Measurements from ENCODE around the gene VTI1B. TPM values are rescaled to one million over a fixed set of nuclear protein-coding genes. Genes with fewer than 3 reads are reported as not detected.

VTI1B gene
- total RNA-seq, 1 experiment from 2014 or later, result 49.3 TPM

Small RNA genes within 50 kb of the gene (small RNA-seq; reads per million reads assigned to genes)
- 0 reads per million in 2 experiments for gene AL132640.3
- 0 reads per million in 2 experiments for gene RF00019
- 0 reads per million in 2 experiments for gene RN7SL369P
- 0 reads per million in 2 experiments for gene RNA5SP386

Other genes starting within 250 kb of the VTI1B start
- 0.07 and 0.20 TPM in 2 replicates for gene TMEM229B, start 185.9 kb downstream of the VTI1B start, total RNA-seq (2014; rRNA removed; shearing (Covaris generic))
- gene PLEKHH1, start 141.3 kb downstream of the VTI1B start, total RNA-seq (2014; rRNA removed; shearing (Covaris generic)), result 9.3 and 12.5 TPM in 2 replicates
- 27.2 and 39.5 TPM in 2 replicates for gene PIGH, start 74.4 kb downstream of the VTI1B start, total RNA-seq (2014; rRNA removed; shearing (Covaris generic))
- 4.8 and 5.2 TPM in 2 replicates for gene ARG2, start 54.7 kb downstream of the VTI1B start, total RNA-seq (2014; rRNA removed; shearing (Covaris generic))
- gene RDH11, start 21.1 kb upstream of the VTI1B start, total RNA-seq (2014; rRNA removed; shearing (Covaris generic)), result 85.8 and 89.1 TPM in 2 replicates
- not detected in 2 replicates for gene RDH12, start 27.3 kb upstream of the VTI1B start, total RNA-seq (2014; rRNA removed; shearing (Covaris generic))
- gene ZFYVE26, start 142.0 kb upstream of the VTI1B start, total RNA-seq (2014; rRNA removed; shearing (Covaris generic)), result 10.5 and 13.4 TPM in 2 replicates
- 12.7 and 13.4 TPM in 2 replicates for gene RAD51B, start 145.1 kb upstream of the VTI1B start, total RNA-seq (2014; rRNA removed; shearing (Covaris generic))